HCEC 1CT (cell line): ENCODE results near the gene CILP2.

Experiments used
- DNase-seq: peaks from one replicate; pipeline ENCODE4 v3.0.0-alpha.2; 2017

Gene CILP2

GRCh38 chr19:19568802-19569756 lies 31.0 kb downstream of the CILP2 start:
- DNase-seq = peak; percentile 64

- no peak for DNase-seq
These were observed 32.5 kb downstream of the CILP2 start for GRCh38 chr19:19570571-19570970.

GRCh38 chr19:19571071-19571786 lies 33.2 kb downstream of the CILP2 start:
- no peak for DNase-seq

DNA sequence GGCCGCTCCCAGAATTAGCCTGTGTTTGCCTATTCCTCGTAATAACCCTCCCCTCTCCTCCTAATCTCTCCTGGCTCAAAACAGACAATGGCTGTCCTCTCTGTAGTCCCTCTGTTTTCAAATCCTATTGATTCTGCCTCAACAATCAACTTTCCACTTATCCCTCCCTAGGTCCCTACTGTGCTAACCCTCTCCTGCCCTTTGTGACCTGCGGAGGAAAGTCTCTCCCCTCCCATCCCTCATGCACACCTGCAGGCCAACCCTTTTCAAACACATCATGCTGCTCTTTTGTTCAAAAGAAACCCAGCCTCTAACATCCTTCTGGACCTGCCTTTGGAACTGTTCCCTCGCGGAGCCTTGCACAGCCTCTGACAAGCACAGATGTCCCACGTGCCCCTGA lies 37.3 kb downstream of the CILP2 start:
- DNase-seq = no peak

- DNase-seq = no peak
These were observed 40.2 kb downstream of the CILP2 start for GRCh38 chr19:19578252-19578651.

DNA sequence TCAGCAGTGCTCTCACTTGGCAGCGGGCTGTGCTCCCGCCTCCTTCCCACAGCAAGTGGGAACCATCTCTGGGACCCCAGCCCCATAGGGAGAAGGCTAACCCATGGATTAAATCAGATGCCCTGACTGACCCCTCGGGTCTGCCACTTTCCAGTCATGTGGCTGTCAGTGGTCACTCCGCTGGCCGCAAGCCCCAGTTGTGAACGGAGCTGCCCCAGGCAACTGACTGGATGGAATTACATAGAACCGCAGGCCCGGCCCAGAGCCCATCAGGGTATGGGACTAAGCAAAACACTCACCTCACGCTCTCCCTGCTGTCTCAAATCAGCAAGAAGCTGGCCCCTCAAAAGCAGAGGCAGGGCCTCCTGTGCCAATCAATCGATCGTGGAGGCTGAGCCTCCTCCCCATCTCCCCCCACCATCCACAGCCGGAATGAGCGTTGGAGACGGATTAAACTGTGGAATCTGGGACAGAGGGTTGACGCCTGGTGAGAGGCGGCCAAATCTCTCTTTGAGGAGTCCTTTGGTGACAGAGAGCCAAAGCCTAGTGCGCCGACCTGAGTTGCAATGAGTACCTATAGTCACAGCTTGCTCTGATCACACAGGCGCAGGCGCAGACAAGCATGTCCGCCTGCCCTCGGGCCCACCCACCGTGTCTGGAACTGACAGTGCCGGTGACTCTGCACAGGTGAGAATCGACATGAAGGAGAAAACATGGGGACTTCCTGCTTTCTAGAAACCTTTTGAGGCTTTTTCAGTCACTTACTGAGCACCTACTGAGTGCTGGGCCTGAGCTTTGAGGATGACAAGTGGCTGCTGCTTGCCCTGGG lies 41.7 kb downstream of the CILP2 start:
- DNase-seq = no peak

- DNase-seq = no peak
These were observed 42.4 kb downstream of the CILP2 start for GRCh38 chr19:19580418-19580817.

DNA sequence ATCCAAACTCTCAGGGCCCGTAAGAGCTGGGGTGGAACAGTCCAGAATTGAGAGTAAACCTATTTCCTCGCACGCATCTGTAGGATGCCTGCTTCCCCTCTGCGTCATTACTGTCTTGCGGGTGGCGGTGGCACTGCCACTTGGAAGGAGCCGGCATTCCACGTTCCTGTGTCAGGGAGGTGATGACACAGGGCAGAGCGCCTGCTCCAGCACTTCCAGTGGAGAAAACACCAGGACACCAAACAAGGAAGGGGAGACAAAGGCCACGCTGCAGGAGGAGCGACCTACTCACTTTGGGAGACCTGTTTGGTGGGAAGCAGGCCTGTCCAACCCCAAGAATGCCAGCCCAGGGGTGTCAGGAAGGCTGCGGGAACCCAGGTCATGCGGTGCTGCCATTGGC lies 43.3 kb downstream of the CILP2 start:
- no peak for DNase-seq

- DNase-seq = no peak
These were observed 44.4 kb downstream of the CILP2 start for GRCh38 chr19:19582471-19582870.

DNA sequence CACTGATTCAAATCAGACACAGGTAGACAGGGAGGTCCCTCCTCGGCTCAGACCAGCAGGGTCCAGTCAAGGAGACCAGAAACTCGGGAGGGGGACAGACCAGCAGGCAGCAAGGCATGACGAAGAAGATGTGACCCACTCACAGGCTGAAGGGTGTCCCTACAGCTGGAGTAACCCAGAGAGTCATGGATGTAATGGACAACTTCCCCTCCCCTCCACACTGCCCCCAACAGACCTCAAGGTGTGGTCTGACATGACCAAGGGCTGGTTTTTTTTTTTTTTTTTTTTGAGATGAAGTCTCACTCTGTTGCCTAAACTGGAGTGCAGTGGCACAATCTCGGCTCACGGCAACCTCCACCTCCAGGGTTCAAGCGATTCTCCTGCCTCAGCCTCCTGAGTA lies 46.3 kb downstream of the CILP2 start:
- DNase-seq = no peak

DNA sequence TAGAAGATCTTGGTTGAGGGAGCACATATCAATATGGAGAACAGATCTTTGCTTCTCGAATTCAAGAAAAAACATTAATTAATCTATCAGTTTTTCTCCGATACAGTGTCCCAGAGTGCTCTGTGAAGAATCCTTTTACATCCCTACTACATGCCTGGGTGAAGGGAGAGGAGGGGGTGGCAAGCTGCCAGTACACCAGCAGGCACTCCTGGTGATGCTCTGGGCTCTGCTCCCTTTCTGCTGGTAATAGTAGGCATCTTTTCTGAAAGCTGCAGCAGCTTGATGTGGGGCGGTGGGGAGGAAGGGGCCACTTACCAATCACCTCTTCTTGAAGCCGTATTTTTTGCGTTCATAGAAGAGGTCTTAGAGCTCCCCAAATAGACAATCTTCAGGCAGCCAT lies 49.7 kb downstream of the CILP2 start:
- no peak for DNase-seq

GRCh38 chr19:19588546-19588945 lies 50.5 kb downstream of the CILP2 start:
- peak; percentile 44 for DNase-seq

DNA sequence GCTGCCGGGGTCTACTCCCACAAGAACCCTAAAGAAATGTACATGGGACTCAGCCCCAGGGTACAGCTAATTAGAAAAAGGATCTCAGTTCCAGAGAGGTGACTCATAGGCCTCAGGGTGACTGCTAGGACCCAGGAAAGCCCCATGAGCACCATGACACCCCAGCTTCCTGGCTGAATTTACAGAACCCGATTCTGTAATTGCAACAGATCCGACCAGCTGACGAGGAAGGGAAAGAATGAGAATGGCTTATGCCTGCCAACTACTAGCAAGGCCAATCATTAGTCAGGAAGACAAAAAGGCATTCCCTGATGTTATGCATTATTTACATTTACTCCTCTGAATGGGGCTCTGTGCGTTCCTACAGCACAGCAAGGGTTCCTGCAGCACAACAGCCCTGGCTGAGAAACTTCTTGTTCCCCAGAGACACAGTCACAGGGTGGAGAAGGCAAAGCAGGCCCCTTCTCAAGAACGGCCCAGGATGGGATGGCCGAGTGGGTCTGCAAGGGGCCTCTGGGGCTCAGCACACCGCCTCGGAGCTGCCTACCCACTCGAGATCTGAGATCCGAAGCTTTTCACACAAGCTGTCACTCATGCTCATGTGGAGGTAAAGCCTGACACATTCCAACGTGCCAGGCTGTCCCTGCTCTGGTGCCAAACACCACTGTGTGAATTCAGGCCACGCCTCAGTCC lies 53.2 kb downstream of the CILP2 start:
- peak; percentile 98 for DNase-seq

- no peak for DNase-seq
These were observed 54.6 kb downstream of the CILP2 start for GRCh38 chr19:19592690-19593089.

DNA sequence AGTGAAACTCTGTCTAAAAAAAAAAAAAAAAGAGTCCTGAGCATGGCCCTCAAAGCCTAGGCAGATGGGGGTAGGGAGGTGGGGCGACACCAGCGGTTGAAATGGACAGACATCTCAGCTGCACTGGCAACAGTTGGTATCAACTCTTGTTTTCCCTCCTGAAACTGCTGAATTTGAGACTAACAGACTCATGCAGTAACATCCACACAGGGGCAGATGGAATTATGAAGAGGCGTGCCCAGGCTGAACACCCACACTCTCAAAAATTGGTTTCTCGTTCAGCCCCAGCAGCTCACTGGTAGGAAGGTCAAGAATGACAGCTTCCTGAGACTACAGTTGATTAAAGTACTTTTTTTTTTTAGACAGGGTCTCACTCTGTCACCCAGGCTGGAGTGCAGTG lies 56.3 kb downstream of the CILP2 start:
- DNase-seq = no peak

DNA sequence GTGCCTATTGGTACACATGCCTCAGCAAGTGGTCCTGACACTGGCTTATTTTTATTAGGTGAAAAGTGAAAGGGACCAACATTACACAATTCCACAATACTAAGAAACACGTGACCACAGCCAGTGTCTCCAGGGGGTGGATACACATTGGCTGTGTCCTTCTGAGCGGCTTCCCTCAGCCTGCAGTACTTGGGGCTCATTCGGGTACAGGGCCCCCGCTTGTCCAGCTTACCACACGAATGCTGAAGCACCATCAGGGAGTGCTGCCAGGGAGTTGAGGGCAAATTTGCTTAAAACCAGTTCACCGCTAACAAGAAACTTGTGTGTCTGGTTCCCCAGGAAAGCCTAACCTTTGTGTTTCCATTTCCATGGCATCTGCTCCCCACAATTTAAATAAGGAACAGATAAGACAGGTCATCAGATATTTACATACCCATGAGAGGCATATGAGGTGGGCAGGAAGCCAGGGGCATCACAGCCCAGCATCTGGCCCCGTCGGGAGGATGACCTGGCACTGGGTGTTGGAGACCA lies 57.2 kb downstream of the CILP2 start:
- peak; percentile 34 for DNase-seq
